Stimulated activated CD4-positive, alpha-beta T cell treated with anti-CD3 and anti-CD28 coated beads, Interleukin-4, amount 100 ng/mL, for 48 hours (primary cell): ENCODE measurements around the gene BMPER.

Experiments
- DNase-seq, 2 donors: peaks; one replicate each; pipeline ENCODE4 v3.0.0-alpha.2; 2020; ENCODE audit warnings: low read depth in 2 of 2

BMPER gene

GRCh38 chr7:33888166-33888565, 17.2 kb upstream of the BMPER start:
- DNase-seq: no peak

DNA sequence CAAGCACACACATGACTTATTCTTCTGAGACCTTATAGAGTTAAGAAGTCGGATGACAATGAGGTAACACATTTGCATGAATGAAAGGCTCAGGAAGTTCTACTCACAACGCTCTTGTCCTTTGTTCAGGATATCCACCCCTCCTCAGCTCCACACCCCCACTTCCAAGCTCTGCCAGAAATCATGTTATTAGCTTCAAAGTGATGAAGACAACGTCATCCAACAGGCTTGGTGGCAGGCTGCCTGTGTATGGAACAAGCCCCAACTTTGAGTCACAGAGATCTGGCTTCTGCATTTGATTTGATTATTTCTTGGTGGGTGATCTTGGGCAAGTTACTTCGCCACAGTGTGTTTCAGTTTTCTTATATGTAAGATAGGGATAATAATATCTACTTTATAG, 12.4 kb upstream of the BMPER start:
- no peak for DNase-seq

DNA sequence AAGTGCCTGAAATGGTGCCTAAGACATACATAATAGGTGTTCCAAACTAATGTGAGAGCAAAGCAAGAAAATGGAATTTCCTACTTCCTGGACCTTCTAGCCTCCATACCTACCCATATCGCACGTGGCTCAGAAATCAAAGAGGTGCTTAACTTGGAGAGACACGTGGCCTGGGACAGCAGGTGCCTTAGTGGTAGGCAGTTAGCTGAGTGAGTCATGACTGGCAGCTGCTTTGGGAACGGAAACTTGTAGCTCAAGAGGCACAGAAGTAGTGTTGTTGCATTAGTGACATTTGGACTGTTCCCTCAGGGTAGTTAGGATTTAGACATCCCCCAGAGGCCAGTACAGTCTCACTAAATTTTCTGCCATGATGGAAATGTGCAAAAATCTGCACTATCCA, 12.0 kb upstream of the BMPER start:
- DNase-seq: no peak

- peak; percentile 64 to 72 for DNase-seq
Measured at GRCh38 chr7:33895025-33895804, 10.1 kb upstream of the BMPER start.

DNA sequence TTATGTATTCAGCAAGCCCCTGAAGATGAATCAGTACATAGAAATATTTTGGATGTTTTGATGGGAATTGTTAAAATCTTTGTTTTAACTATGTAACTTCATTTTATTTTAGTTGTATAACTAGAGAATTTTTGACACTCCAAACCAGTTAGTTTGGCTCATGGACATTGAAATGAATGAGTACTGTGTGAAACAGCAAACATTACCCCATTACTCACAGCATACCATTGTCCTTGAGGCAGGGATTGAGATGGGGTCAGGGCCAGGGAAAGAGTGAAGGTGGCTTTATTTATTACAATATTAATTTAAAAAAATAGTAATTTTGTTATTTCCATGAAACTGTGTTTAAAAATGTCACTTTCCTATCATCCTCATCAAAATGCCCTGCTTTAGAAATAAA, 4.8 kb upstream of the BMPER start:
- no peak for DNase-seq

GRCh38 chr7:33901199-33901598, 4.1 kb upstream of the BMPER start:
- DNase-seq: no peak

DNA sequence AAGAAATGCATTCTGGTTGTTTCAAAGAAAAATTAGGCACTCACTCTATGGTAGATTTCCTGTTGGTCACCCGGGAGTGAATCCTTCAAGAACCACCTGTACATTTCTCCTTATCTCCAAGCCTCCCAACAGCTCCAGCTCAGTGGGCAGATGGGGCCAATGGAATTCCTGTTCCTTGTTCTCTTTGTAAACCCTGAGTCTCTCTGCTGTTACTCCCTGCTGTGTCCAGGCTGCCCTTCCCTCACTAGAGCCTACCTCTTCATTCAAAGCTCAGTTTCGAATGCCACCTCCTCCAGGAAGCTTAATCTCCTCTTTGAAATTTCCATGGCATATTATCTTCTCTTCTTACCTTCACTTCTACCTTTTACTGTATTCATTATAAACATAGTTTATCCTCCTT, 3.5 kb upstream of the BMPER start:
- no peak for DNase-seq

- DNase-seq: no peak
Measured at GRCh38 chr7:33902746-33903145, 2.6 kb upstream of the BMPER start.

- DNase-seq: peak in 1 of 2 donors; percentile 24
Measured at GRCh38 chr7:33903791-33904680, 1.3 kb upstream of the BMPER start.

DNA sequence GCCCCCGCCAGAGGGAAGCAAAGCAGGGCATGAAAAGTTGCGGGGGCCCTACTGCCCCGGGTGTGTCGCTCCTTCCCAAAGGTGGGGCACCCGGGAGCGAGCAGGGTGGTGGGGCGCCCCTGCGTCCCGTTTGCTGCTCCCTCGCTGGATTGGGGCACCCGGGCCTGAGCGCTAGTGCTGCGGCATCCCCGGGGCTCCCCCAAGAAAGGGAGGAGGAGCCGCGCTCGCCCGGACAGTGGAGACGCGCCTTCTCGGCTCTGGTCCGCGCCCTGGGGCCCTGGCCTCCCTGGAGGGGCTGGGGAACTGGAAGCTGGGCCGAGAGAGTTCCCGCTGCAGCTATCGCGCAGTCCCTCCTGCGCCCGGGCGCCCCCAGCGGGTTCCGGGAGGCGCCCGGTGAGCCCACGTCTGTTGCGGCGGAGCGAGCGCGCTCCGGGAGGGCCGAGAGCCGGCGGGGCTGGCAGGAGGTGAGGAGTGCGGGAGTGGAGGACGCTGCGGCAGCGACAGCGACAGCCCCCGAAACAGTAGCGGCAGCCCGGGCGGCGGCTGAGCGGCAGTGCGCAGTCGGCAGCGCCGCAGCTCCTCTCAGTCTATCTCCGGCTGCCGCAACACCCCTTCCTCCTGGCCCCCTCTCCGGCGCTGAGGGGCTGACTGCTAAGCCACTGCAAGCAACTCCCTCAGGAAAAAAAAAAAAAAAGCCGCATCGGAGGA, 504 bp upstream of the BMPER start:
- DNase-seq: no peak

DNA sequence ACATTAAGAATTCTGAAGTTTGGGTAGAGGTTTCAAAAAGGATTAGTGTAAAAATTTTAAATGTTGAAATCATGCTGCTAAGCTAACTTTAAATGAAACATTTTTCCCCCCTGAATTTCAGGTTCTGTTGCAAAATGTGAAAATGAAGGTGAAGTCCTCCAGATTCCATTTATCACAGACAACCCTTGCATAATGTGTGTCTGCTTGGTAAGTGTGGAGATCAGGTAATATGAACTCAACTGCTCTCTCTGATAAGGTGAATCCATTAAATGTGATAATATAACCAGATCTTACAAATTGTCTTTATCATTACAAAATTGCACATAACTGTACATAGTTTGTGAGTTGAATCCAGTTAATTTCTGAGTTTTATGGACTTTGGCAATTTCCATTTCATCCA, 1.4 kb downstream of the BMPER start:
- no peak for DNase-seq

DNA sequence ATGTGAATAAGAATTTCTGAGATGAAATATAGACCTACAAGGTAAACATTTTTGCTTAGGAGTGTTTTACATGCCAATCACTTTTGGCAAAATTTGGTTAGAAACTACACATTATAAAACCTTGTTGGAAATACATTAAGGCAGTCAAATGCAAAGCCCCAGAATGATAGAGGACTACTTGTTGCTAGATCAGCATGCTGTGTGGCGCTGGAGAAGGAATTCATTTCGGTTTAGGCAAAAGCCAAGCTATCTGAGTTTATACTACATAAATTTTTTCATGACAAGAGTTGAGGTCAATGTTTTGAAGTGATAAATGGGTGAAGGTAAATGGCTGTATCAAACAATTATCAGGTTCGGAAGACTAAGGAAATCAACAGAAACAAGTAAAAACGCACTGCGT, 2.3 kb downstream of the BMPER start:
- DNase-seq: no peak

- DNase-seq: no peak
Measured at GRCh38 chr7:33909318-33909717, 4.0 kb downstream of the BMPER start.

DNA sequence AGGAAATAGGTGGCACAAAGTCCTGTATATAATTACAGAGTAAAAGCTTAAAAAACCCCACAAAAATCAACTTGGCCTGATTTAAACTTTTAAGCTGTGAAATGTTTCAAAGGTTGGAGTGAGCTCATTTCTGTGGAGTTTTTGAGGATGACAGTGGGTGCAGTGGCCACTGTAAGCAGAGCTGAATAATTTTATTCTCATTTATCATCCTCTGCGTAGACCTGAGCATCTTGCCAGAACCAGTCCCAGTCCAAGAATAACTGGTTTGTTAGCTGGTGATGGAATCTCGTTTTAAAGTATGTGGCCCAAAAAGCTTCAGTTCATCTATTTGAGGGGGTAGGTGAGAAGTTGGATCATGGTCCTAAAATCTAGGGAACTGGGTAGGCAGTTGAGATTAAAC, 4.4 kb downstream of the BMPER start:
- DNase-seq: no peak

- no peak for DNase-seq
Measured at GRCh38 chr7:33910756-33911155, 5.4 kb downstream of the BMPER start.

- no peak for DNase-seq
Measured at GRCh38 chr7:33916357-33917081, 11.2 kb downstream of the BMPER start.

GRCh38 chr7:33917661-33918060, 12.3 kb downstream of the BMPER start:
- DNase-seq: no peak

- DNase-seq: no peak
Measured at GRCh38 chr7:33918438-33919143, 13.3 kb downstream of the BMPER start.

DNA sequence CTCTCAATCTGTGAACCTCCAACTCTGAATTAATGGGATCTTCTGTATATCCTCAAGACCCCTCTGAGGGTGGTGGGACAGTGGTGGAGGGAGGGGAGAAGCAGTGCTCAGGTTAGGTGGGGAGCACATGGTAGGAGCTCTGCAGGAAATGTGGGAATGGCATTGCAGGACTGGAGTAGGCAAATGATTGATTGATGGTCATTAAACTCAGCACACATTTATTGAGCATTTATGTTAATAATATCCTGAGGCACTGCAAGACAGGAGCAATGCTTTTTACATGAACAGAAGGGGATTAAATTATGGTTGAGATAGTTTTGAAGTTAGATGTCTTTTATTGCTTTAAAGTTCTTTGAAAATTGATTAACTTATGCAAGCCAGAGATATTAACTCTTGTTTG, 14.1 kb downstream of the BMPER start:
- DNase-seq: no peak

GRCh38 chr7:33921216-33921938, 16.0 kb downstream of the BMPER start:
- DNase-seq: no peak
